H9 (cell line): ENCODE results near the gene ELOF1. TPM values are rescaled to one million over a fixed set of nuclear protein-coding genes. Genes with fewer than 3 reads are reported as not detected.

Experiments
- DNase-seq: peaks from one replicate; pipeline ENCODE4 v3.0.0-alpha.2; 2017
- H2AFZ ChIP-seq: one replicate; pipeline ENCODE4 v1.6.1; 2013; ENCODE audit warnings: mild to moderate bottlenecking, low read length, control low read depth, moderate library complexity
- H2AK5ac ChIP-seq: 2 replicates; pipeline ENCODE4 v1.6.1; 2013; ENCODE audit warnings: low read length, control low read depth, mixed read lengths; ENCODE audit not compliant: insufficient read length
- H2BK120ac ChIP-seq: one replicate; pipeline ENCODE4 v1.6.1; 2013; ENCODE audit warnings: low read depth, mild to moderate bottlenecking, low read length, control low read depth, inconsistent platforms; ENCODE audit not compliant: poor library complexity, severe bottlenecking
- H2BK12ac ChIP-seq: 2 replicates; pipeline ENCODE4 v1.6.1; 2013; ENCODE audit warnings: low read length, control low read depth, mixed read lengths, low read depth; ENCODE audit not compliant: insufficient read length
- H2BK15ac ChIP-seq: 2 replicates; pipeline ENCODE4 v1.6.1; 2013; ENCODE audit warnings: low read depth, low read length, control low read depth
- H2BK20ac ChIP-seq: one replicate; pipeline ENCODE4 v1.6.1; 2013; ENCODE audit warnings: low read depth, mild to moderate bottlenecking, low read length, control low read depth, inconsistent platforms; ENCODE audit not compliant: poor library complexity, severe bottlenecking
- H2BK5ac ChIP-seq: 2 replicates; pipeline ENCODE4 v1.6.1; 2013; ENCODE audit warnings: low read length, control low read depth, mixed read lengths; ENCODE audit not compliant: insufficient read length
- H3K14ac ChIP-seq: 2 replicates; pipeline ENCODE4 v1.6.1; 2013; ENCODE audit warnings: low read length, control low read depth; ENCODE audit not compliant: insufficient read depth
- H3K18ac ChIP-seq: 2 replicates; pipeline ENCODE4 v1.6.1; 2013; ENCODE audit warnings: low read depth, mild to moderate bottlenecking, mixed read lengths, low read length, control low read depth; ENCODE audit not compliant: insufficient read length
- H3K23ac ChIP-seq: 2 replicates; pipeline ENCODE4 v1.6.1; 2013; ENCODE audit warnings: low read length, control low read depth, mixed read lengths, low read depth; ENCODE audit not compliant: insufficient read length
- H3K23me2 ChIP-seq: 2 replicates; pipeline ENCODE4 v1.6.1; 2013; ENCODE audit warnings: low read depth, mild to moderate bottlenecking, mixed read lengths, low read length, control low read depth; ENCODE audit not compliant: insufficient read length, poor library complexity, severe bottlenecking
- H3K27ac ChIP-seq: 2 replicates; pipeline ENCODE4 v1.5.1; 2013; ENCODE audit warnings: low read length, control low read depth, mixed read lengths, low read depth; ENCODE audit not compliant: insufficient read length
- H3K27me3 ChIP-seq: 2 replicates; pipeline ENCODE4 v1.6.1; 2013; ENCODE audit warnings: low read length, control low read depth, inconsistent platforms; ENCODE audit not compliant: insufficient read depth
- H3K4ac ChIP-seq: 2 replicates; pipeline ENCODE4 v1.6.1; 2013; ENCODE audit warnings: low read depth, mild to moderate bottlenecking, control low read depth, inconsistent platforms, low read length, moderate library complexity
- H3K4me1 ChIP-seq: 2 replicates; pipeline ENCODE4 v1.6.1; 2013; ENCODE audit warnings: low read length, control low read depth, inconsistent platforms; ENCODE audit not compliant: insufficient read depth
- H3K4me2 ChIP-seq: 2 replicates; pipeline ENCODE4 v1.6.1; 2013; ENCODE audit warnings: low read length, control low read depth, mixed read lengths; ENCODE audit not compliant: insufficient read length, insufficient read depth
- H3K56ac ChIP-seq: 2 replicates; pipeline ENCODE4 v1.6.1; 2013; ENCODE audit warnings: low read depth, mild to moderate bottlenecking, mixed read lengths, low read length, control low read depth; ENCODE audit not compliant: insufficient read length
- H3K79me1 ChIP-seq: 2 replicates; pipeline ENCODE4 v1.6.1; 2013; ENCODE audit warnings: low read depth, mild to moderate bottlenecking, moderate library complexity, low read length, control low read depth, inconsistent platforms; ENCODE audit not compliant: insufficient read depth, poor library complexity, severe bottlenecking
- H3K79me2 ChIP-seq: 2 replicates; pipeline ENCODE4 v1.6.1; 2013; ENCODE audit warnings: low read length, control low read depth, inconsistent platforms; ENCODE audit not compliant: insufficient read depth
- H3K9ac ChIP-seq: 2 replicates; pipeline ENCODE4 v1.6.1; 2013; ENCODE audit warnings: low read length, control low read depth, mixed read lengths; ENCODE audit not compliant: insufficient read length; ENCODE audit errors: extremely low read depth
- H3K9me3 ChIP-seq: one replicate; pipeline ENCODE4 v1.6.1; 2013; ENCODE audit warnings: low read depth, low read length, inconsistent platforms; ENCODE audit not compliant: control insufficient read depth
- H3T11ph ChIP-seq: one replicate; pipeline ENCODE4 v1.6.1; 2013; ENCODE audit warnings: mild to moderate bottlenecking, low read length, control low read depth, inconsistent platforms
- H4K20me1 ChIP-seq: one replicate; pipeline ENCODE4 v1.6.1; 2013; ENCODE audit not compliant: control insufficient read depth, insufficient read length, insufficient read depth
- H4K5ac ChIP-seq: 2 replicates; pipeline ENCODE4 v1.6.1; 2013; ENCODE audit warnings: low read depth, mild to moderate bottlenecking, mixed read lengths, low read length, control low read depth; ENCODE audit not compliant: insufficient read length
- H4K8ac ChIP-seq: replicated peaks from 2 replicates; pipeline ENCODE4 v1.6.1; 2013; ENCODE audit warnings: low read length, control low read depth, mixed read lengths, low read depth; ENCODE audit not compliant: insufficient read length
- H4K91ac ChIP-seq: 2 replicates; pipeline ENCODE4 v1.6.1; 2013; ENCODE audit warnings: low read depth, mild to moderate bottlenecking, moderate library complexity, mixed read lengths, low read length, control low read depth; ENCODE audit not compliant: insufficient read length
- H3K27ac Mint-ChIP-seq, 3 experiments: 2 replicates in 2 of 3; 3 replicates in 1 of 3; pipeline ENCODE4 v1.8.0; 2020 to 2021; ENCODE audit warnings: mixed read lengths in 3 of 3, mild to moderate bottlenecking in 1 of 3, moderate library complexity in 1 of 3
- H3K27me3 Mint-ChIP-seq: 2 replicates; pipeline ENCODE4 v1.8.0; 2021; ENCODE audit warnings: low read depth, mild to moderate bottlenecking, moderate library complexity, mixed read lengths
- H3K36me3 Mint-ChIP-seq, 3 experiments: 2 replicates in 2 of 3; 3 replicates in 1 of 3; pipeline ENCODE4 v1.8.0; 2020 to 2021; ENCODE audit warnings: low read depth in 3 of 3, mixed read lengths in 3 of 3; ENCODE audit not compliant: insufficient read depth in 1 of 3
- H3K4me1 Mint-ChIP-seq, 2 experiments: 2 replicates each; pipeline ENCODE4 v1.8.0; 2020; ENCODE audit warnings: mixed read lengths in 2 of 2
- H3K4me3 Mint-ChIP-seq, 2 experiments: 2 replicates in 1 of 2; 3 replicates in 1 of 2; pipeline ENCODE4 v1.8.0; 2020 to 2021; ENCODE audit warnings: mild to moderate bottlenecking in 2 of 2, mixed read lengths in 2 of 2, moderate library complexity in 1 of 2
- H3K9me3 Mint-ChIP-seq, 2 experiments: 2 replicates in 1 of 2; 3 replicates in 1 of 2; pipeline ENCODE4 v1.8.0; 2020; ENCODE audit warnings: mild to moderate bottlenecking in 2 of 2, mixed read lengths in 2 of 2, moderate library complexity in 1 of 2
- CTCF ChIP-seq: fragments of 200-600 bp; sonication (generic); conservative IDR thresholded peaks from 3 replicates; pipeline ENCODE4 v1.8.0; 2021; ENCODE audit warnings: antibody characterized with exemption, mild to moderate bottlenecking
- WGBS: extraction: QIAGEN DNeasy Blood & Tissue Kit; methylation state at CpG from one replicate; pipeline ENCODE4 v1.1.7; 2013; ENCODE audit warnings: missing lambda C conversion rate, low lambda C conversion rate, mixed read lengths; ENCODE audit not compliant: insufficient read length; ENCODE audit errors: extremely low coverage; 5-methylcytosine and 5-hydroxymethylcytosine counted together
- total RNA-seq: library from RNA; stranded (reverse); gene quantifications from 2 replicates; pipeline ENCODE4 v1.2.1, GENCODE V29; 2021

The ELOF1 gene
- total RNA-seq, 1 experiment from 2014 or later = 84.9 TPM

GRCh38 chr19:11504502-11505031, 54.5 kb downstream of the ELOF1 start:
- H2AFZ ChIP-seq = no peak overlapping the region
- H3K79me2 ChIP-seq = no peaks in the 10 kb centered on the region
- H3T11ph ChIP-seq = no peak overlapping the region
- no peaks in the 10 kb centered on the region for H3K9me3 ChIP-seq
- Mint-ChIP-seq H3K36me3 (peaks cover 0 to 2% (median 0%) of the 10 kb centered on the region in 3 experiments; a peak in 1 of 7 replicates), H3K27me3 (no peaks in the 10 kb centered on the region), H3K9me3 (no peaks in the 10 kb centered on the region), H3K4me1 (peaks cover 10 to 13% of the 10 kb centered on the region in 2 experiments), H3K4me3 (peak overlapping the region; percentile 81 to 90), H3K27ac (peak overlapping the region; percentile 8 to 95 (median 59); a peak in 4 of 7 replicates)
- no peak overlapping the region for H4K5ac ChIP-seq
- no peak overlapping the region for H2AK5ac ChIP-seq
- no peak overlapping the region for H3K14ac ChIP-seq
- no peaks in the 10 kb centered on the region for H4K20me1 ChIP-seq
- no peak overlapping the region for H3K18ac ChIP-seq
- no peaks in the 10 kb centered on the region for H3K79me1 ChIP-seq
- no peak overlapping the region for H2BK12ac ChIP-seq
- no peak overlapping the region for H3K27ac ChIP-seq
- no peak overlapping the region for H3K23ac ChIP-seq
- H3K56ac ChIP-seq = no peak overlapping the region
- peak overlapping the region; percentile 56 for H3K4me2 ChIP-seq
- H2BK5ac ChIP-seq = no peak overlapping the region
- H2BK20ac ChIP-seq = no peak overlapping the region
- H4K91ac ChIP-seq = no peak overlapping the region
- H3K23me2 ChIP-seq = peaks cover 5% of the 10 kb centered on the region
- H2BK15ac ChIP-seq = no peak overlapping the region
- no peak for DNase-seq
- no CpG with 5 or more reads among the region's 7 CpGs for WGBS
- no peaks in the 10 kb centered on the region for H3K27me3 ChIP-seq
- TF ChIP-seq CTCF = no peak
- no peak overlapping the region for H3K4ac ChIP-seq
- no peak overlapping the region for H2BK120ac ChIP-seq
- no peak overlapping the region for H4K8ac ChIP-seq
- H3K4me1 ChIP-seq = no peaks in the 10 kb centered on the region
- peak overlapping the region; percentile 31 for H3K9ac ChIP-seq

Other genes starting within 250 kb of the ELOF1 start
- gene RAB3D, start 219.6 kb downstream of the ELOF1 start, total RNA-seq = 29.4 and 32.8 TPM in 2 replicates
- gene TMEM205, start 213.0 kb downstream of the ELOF1 start, total RNA-seq = 69.7 and 73.1 TPM in 2 replicates
- gene CCDC159, start 212.7 kb downstream of the ELOF1 start, total RNA-seq = 5.7 and 5.8 TPM in 2 replicates
- 6.1 and 8.0 TPM in 2 replicates for gene PLPPR2, start 203.8 kb downstream of the ELOF1 start, total RNA-seq
- 3.8 and 5.2 TPM in 2 replicates for gene SWSAP1, start 184.6 kb downstream of the ELOF1 start, total RNA-seq
- 8.9 and 9.3 TPM in 2 replicates for gene EPOR, start 174.9 kb downstream of the ELOF1 start, total RNA-seq
- gene RGL3, start 139.9 kb downstream of the ELOF1 start, total RNA-seq = 58.5 and 65.9 TPM in 2 replicates
- gene ODAD3, start 124.1 kb downstream of the ELOF1 start, total RNA-seq = 2.2 and 2.5 TPM in 2 replicates
- gene PRKCSH, start 123.6 kb downstream of the ELOF1 start, total RNA-seq = 431 and 437 TPM in 2 replicates
- 1.2 and 1.4 TPM in 2 replicates for gene ELAVL3, start 78.2 kb downstream of the ELOF1 start, total RNA-seq
- 9.1 and 11.6 TPM in 2 replicates for gene ZNF653, start 53.4 kb downstream of the ELOF1 start, total RNA-seq
- 40.0 and 42.4 TPM in 2 replicates for gene ECSIT, start 30.1 kb downstream of the ELOF1 start, total RNA-seq
- 15.7 and 17.9 TPM in 2 replicates for gene CNN1, start 20.4 kb downstream of the ELOF1 start, total RNA-seq
- gene ACP5, start 18.4 kb upstream of the ELOF1 start, total RNA-seq = 2.3 and 4.0 TPM in 2 replicates
- gene ZNF627, start 38.3 kb upstream of the ELOF1 start, total RNA-seq = 12.2 and 12.8 TPM in 2 replicates
- 2.3 and 2.5 TPM in 2 replicates for gene ZNF823, start 179.7 kb upstream of the ELOF1 start, total RNA-seq
- 0.85 and 1.3 TPM in 2 replicates for gene ZNF441, start 207.8 kb upstream of the ELOF1 start, total RNA-seq
- 0.61 and 0.77 TPM in 2 replicates for gene ZNF491, start 239.3 kb upstream of the ELOF1 start, total RNA-seq